ENCODE results near the gene PRXL2C. TPM values are rescaled to one million over a fixed set of nuclear protein-coding genes. Genes with fewer than 3 reads are reported as not detected.

The PRXL2C gene
- total and polyA plus RNA-seq, 2 of the 8 experiments (the other 6 are each of a cell fraction or from before 2014, with no cell fraction given) = 2.8 to 7.3 TPM

DNA sequence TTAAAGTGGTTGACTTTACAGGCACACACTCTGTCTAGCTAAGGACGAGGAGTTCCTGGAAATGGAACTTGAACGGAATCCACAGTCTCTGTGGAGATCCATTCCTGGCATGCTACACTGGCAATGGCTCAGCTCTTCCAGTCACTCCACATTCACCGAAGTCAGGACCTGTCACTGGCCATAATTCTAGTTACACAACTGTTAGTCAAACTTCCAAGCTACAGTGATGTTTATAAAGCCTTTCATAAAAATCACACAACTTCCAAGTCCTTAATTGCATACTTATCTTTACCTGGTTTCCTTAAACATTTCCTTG is 51.2 kb downstream of the PRXL2C start (continued):
- TF ChIP-seq CHD2 (IDR thresholded peaks at IDR 0.05; ENCODE audit: low read length) = no peak
- TF ChIP-seq MAFK (IDR thresholded peaks at IDR 0.05; ENCODE audit: low read depth, low read length) = no peak
- no peak for TF ChIP-seq YY1 (IDR thresholded peaks at IDR 0.05; ENCODE audit: low read depth, low read length)
- no peak for TF ChIP-seq CEBPB (IDR thresholded peaks at IDR 0.05; ENCODE audit: low read depth, low read length)
- no peak for TF ChIP-seq SIN3A (conservative IDR thresholded peaks at IDR 0.05 in 1 of 2, IDR thresholded peaks at IDR 0.05 in 1 of 2; ENCODE audit: low read depth in 1 of 2, low read length in 2 of 2)
- no peak for TF ChIP-seq RXRA (IDR thresholded peaks at IDR 0.05; ENCODE audit: insufficient read depth, low read depth, low read length)
- TF ChIP-seq NANOG (IDR thresholded peaks at IDR 0.05; ENCODE audit: insufficient read depth, low read depth, low read length, poor library complexity, severe bottlenecking) = no peak
- TF ChIP-seq ASH2L (IDR thresholded peaks at IDR 0.05; ENCODE audit: low read length) = no peak
